H9 (cell line): ENCODE measurements around the gene ANO10. TPM values are rescaled to one million over a fixed set of nuclear protein-coding genes. Genes with fewer than 3 reads are reported as not detected.

Experiments used
- DNase-seq: peaks from one replicate; pipeline ENCODE4 v3.0.0-alpha.2; 2017
- H2AFZ ChIP-seq: one replicate; pipeline ENCODE4 v1.6.1; 2013; ENCODE audit warnings: mild to moderate bottlenecking, low read length, control low read depth, moderate library complexity
- H2AK5ac ChIP-seq: 2 replicates; pipeline ENCODE4 v1.6.1; 2013; ENCODE audit warnings: low read length, control low read depth, mixed read lengths; ENCODE audit not compliant: insufficient read length
- H2BK120ac ChIP-seq: one replicate; pipeline ENCODE4 v1.6.1; 2013; ENCODE audit warnings: low read depth, mild to moderate bottlenecking, low read length, control low read depth, inconsistent platforms; ENCODE audit not compliant: poor library complexity, severe bottlenecking
- H2BK12ac ChIP-seq: 2 replicates; pipeline ENCODE4 v1.6.1; 2013; ENCODE audit warnings: low read length, control low read depth, mixed read lengths, low read depth; ENCODE audit not compliant: insufficient read length
- H2BK15ac ChIP-seq: 2 replicates; pipeline ENCODE4 v1.6.1; 2013; ENCODE audit warnings: low read depth, low read length, control low read depth
- H2BK20ac ChIP-seq: one replicate; pipeline ENCODE4 v1.6.1; 2013; ENCODE audit warnings: low read depth, mild to moderate bottlenecking, low read length, control low read depth, inconsistent platforms; ENCODE audit not compliant: poor library complexity, severe bottlenecking
- H2BK5ac ChIP-seq: 2 replicates; pipeline ENCODE4 v1.6.1; 2013; ENCODE audit warnings: low read length, control low read depth, mixed read lengths; ENCODE audit not compliant: insufficient read length
- H3K14ac ChIP-seq: 2 replicates; pipeline ENCODE4 v1.6.1; 2013; ENCODE audit warnings: low read length, control low read depth; ENCODE audit not compliant: insufficient read depth
- H3K18ac ChIP-seq: 2 replicates; pipeline ENCODE4 v1.6.1; 2013; ENCODE audit warnings: low read depth, mild to moderate bottlenecking, mixed read lengths, low read length, control low read depth; ENCODE audit not compliant: insufficient read length
- H3K23ac ChIP-seq: 2 replicates; pipeline ENCODE4 v1.6.1; 2013; ENCODE audit warnings: low read length, control low read depth, mixed read lengths, low read depth; ENCODE audit not compliant: insufficient read length
- H3K23me2 ChIP-seq: 2 replicates; pipeline ENCODE4 v1.6.1; 2013; ENCODE audit warnings: low read depth, mild to moderate bottlenecking, mixed read lengths, low read length, control low read depth; ENCODE audit not compliant: insufficient read length, poor library complexity, severe bottlenecking
- H3K27ac ChIP-seq: 2 replicates; pipeline ENCODE4 v1.5.1; 2013; ENCODE audit warnings: low read length, control low read depth, mixed read lengths, low read depth; ENCODE audit not compliant: insufficient read length
- H3K27me3 ChIP-seq: 2 replicates; pipeline ENCODE4 v1.6.1; 2013; ENCODE audit warnings: low read length, control low read depth, inconsistent platforms; ENCODE audit not compliant: insufficient read depth
- H3K4ac ChIP-seq: 2 replicates; pipeline ENCODE4 v1.6.1; 2013; ENCODE audit warnings: low read depth, mild to moderate bottlenecking, control low read depth, inconsistent platforms, low read length, moderate library complexity
- H3K4me1 ChIP-seq: 2 replicates; pipeline ENCODE4 v1.6.1; 2013; ENCODE audit warnings: low read length, control low read depth, inconsistent platforms; ENCODE audit not compliant: insufficient read depth
- H3K4me2 ChIP-seq: 2 replicates; pipeline ENCODE4 v1.6.1; 2013; ENCODE audit warnings: low read length, control low read depth, mixed read lengths; ENCODE audit not compliant: insufficient read length, insufficient read depth
- H3K56ac ChIP-seq: 2 replicates; pipeline ENCODE4 v1.6.1; 2013; ENCODE audit warnings: low read depth, mild to moderate bottlenecking, mixed read lengths, low read length, control low read depth; ENCODE audit not compliant: insufficient read length
- H3K79me1 ChIP-seq: 2 replicates; pipeline ENCODE4 v1.6.1; 2013; ENCODE audit warnings: low read depth, mild to moderate bottlenecking, moderate library complexity, low read length, control low read depth, inconsistent platforms; ENCODE audit not compliant: insufficient read depth, poor library complexity, severe bottlenecking
- H3K79me2 ChIP-seq: 2 replicates; pipeline ENCODE4 v1.6.1; 2013; ENCODE audit warnings: low read length, control low read depth, inconsistent platforms; ENCODE audit not compliant: insufficient read depth
- H3K9ac ChIP-seq: 2 replicates; pipeline ENCODE4 v1.6.1; 2013; ENCODE audit warnings: low read length, control low read depth, mixed read lengths; ENCODE audit not compliant: insufficient read length; ENCODE audit errors: extremely low read depth
- H3K9me3 ChIP-seq: one replicate; pipeline ENCODE4 v1.6.1; 2013; ENCODE audit warnings: low read depth, low read length, inconsistent platforms; ENCODE audit not compliant: control insufficient read depth
- H3T11ph ChIP-seq: one replicate; pipeline ENCODE4 v1.6.1; 2013; ENCODE audit warnings: mild to moderate bottlenecking, low read length, control low read depth, inconsistent platforms
- H4K20me1 ChIP-seq: one replicate; pipeline ENCODE4 v1.6.1; 2013; ENCODE audit not compliant: control insufficient read depth, insufficient read length, insufficient read depth
- H4K5ac ChIP-seq: 2 replicates; pipeline ENCODE4 v1.6.1; 2013; ENCODE audit warnings: low read depth, mild to moderate bottlenecking, mixed read lengths, low read length, control low read depth; ENCODE audit not compliant: insufficient read length
- H4K8ac ChIP-seq: replicated peaks from 2 replicates; pipeline ENCODE4 v1.6.1; 2013; ENCODE audit warnings: low read length, control low read depth, mixed read lengths, low read depth; ENCODE audit not compliant: insufficient read length
- H4K91ac ChIP-seq: 2 replicates; pipeline ENCODE4 v1.6.1; 2013; ENCODE audit warnings: low read depth, mild to moderate bottlenecking, moderate library complexity, mixed read lengths, low read length, control low read depth; ENCODE audit not compliant: insufficient read length
- H3K27ac Mint-ChIP-seq, 3 experiments: 2 replicates in 2 of 3; 3 replicates in 1 of 3; pipeline ENCODE4 v1.8.0; 2020 to 2021; ENCODE audit warnings: mixed read lengths in 3 of 3, mild to moderate bottlenecking in 1 of 3, moderate library complexity in 1 of 3
- H3K27me3 Mint-ChIP-seq: 2 replicates; pipeline ENCODE4 v1.8.0; 2021; ENCODE audit warnings: low read depth, mild to moderate bottlenecking, moderate library complexity, mixed read lengths
- H3K36me3 Mint-ChIP-seq, 3 experiments: 2 replicates in 2 of 3; 3 replicates in 1 of 3; pipeline ENCODE4 v1.8.0; 2020 to 2021; ENCODE audit warnings: low read depth in 3 of 3, mixed read lengths in 3 of 3; ENCODE audit not compliant: insufficient read depth in 1 of 3
- H3K4me1 Mint-ChIP-seq, 2 experiments: 2 replicates each; pipeline ENCODE4 v1.8.0; 2020; ENCODE audit warnings: mixed read lengths in 2 of 2
- H3K4me3 Mint-ChIP-seq, 2 experiments: 2 replicates in 1 of 2; 3 replicates in 1 of 2; pipeline ENCODE4 v1.8.0; 2020 to 2021; ENCODE audit warnings: mild to moderate bottlenecking in 2 of 2, mixed read lengths in 2 of 2, moderate library complexity in 1 of 2
- H3K9me3 Mint-ChIP-seq, 2 experiments: 2 replicates in 1 of 2; 3 replicates in 1 of 2; pipeline ENCODE4 v1.8.0; 2020; ENCODE audit warnings: mild to moderate bottlenecking in 2 of 2, mixed read lengths in 2 of 2, moderate library complexity in 1 of 2
- WGBS: extraction: QIAGEN DNeasy Blood & Tissue Kit; methylation state at CpG from one replicate; pipeline ENCODE4 v1.1.7; 2013; ENCODE audit warnings: missing lambda C conversion rate, low lambda C conversion rate, mixed read lengths; ENCODE audit not compliant: insufficient read length; ENCODE audit errors: extremely low coverage; 5-methylcytosine and 5-hydroxymethylcytosine counted together
- total RNA-seq: library from RNA; stranded (reverse); gene quantifications from 2 replicates; pipeline ENCODE4 v1.2.1, GENCODE V29; 2021
- TF ChIP-seq, protein P1 (sequence below): fragments of 200-600 bp; sonication (generic); conservative IDR thresholded peaks from 3 replicates; pipeline ENCODE4 v1.8.0; 2021; ENCODE audit warnings: antibody characterized with exemption, mild to moderate bottlenecking

The ANO10 gene
- total RNA-seq, 1 experiment from 2014 or later: 38.7 TPM

DNA sequence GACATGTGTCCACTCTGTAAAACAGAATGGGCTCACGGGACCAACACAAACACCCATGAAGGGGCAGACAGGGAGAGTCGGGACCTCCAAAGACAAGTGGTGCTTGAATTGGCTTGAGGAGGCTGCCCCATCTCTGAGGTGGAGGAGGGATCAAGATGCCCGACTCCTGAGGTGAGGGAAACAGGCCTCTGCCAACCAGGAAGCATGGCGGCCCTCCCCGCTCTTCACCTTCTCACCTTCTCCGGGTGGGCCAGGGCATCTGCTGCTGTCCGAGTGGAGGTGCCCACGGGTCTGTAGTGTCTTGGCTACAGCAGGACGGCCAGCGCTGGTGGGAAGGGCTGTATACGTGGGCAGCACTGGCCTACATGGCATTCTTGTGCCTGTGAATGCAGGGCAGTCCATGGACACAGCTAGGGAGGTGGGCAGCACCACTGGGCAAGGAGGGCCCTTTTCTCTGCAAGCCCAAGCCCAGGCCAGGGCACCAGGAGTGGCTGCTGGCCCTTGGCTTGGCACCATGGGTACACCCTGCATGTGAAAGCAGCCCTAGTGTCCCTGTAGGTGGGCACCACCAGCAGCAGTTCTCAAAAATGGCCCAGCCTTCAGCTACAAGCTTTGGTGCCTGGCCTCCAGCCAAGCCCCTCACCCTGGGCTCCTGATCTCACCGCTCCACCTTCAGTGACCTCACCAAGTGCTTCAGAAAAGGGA lies 256.1 kb downstream of the ANO10 start:
- H3K27ac Mint-ChIP-seq: no peak overlapping the region

More for the DNA sequence above, 256.1 kb downstream of the ANO10 start:
- no peaks in the 10 kb centered on the region for H3K9me3 ChIP-seq
- no CpG with 5 or more reads among the region's 12 CpGs for WGBS
- no peak for DNase-seq
- H3K9ac ChIP-seq: no peak overlapping the region
- no peak overlapping the region for H4K5ac ChIP-seq
- no peak overlapping the region for H3K4me2 ChIP-seq
- H3T11ph ChIP-seq: no peak overlapping the region
- no peaks in the 10 kb centered on the region for H3K27me3 ChIP-seq
- H3K14ac ChIP-seq: no peak overlapping the region
- no peak overlapping the region for H3K23ac ChIP-seq
- H2AFZ ChIP-seq: no peak overlapping the region
- no peak overlapping the region for H3K18ac ChIP-seq
- peaks cover 3% of the 10 kb centered on the region; the same call in 1 of the 2 replicates for H3K4me1 ChIP-seq
- no peak overlapping the region for H4K91ac ChIP-seq
- H3K4ac ChIP-seq: no peak overlapping the region
- no peaks in the 10 kb centered on the region for H3K23me2 ChIP-seq
- no peak overlapping the region for H2BK120ac ChIP-seq
- H3K56ac ChIP-seq: no peak overlapping the region
- H4K8ac ChIP-seq: no peak overlapping the region
- H2BK15ac ChIP-seq: no peak overlapping the region
- H3K4me1 Mint-ChIP-seq: peaks cover 27 to 28% of the 10 kb centered on the region in 2 experiments
- H3K27ac ChIP-seq: no peak overlapping the region
- H3K27me3 Mint-ChIP-seq: peaks cover 1% of the 10 kb centered on the region; the same call in 1 of the 2 replicates
- H3K79me1 ChIP-seq: no peaks in the 10 kb centered on the region
- no peak overlapping the region for H2BK12ac ChIP-seq
- H2BK20ac ChIP-seq: no peak overlapping the region
- H2AK5ac ChIP-seq: no peak overlapping the region
- H2BK5ac ChIP-seq: no peak overlapping the region
- peaks cover 8 to 29% (median 13%) of the 10 kb centered on the region in 3 experiments for H3K36me3 Mint-ChIP-seq
- H3K4me3 Mint-ChIP-seq: no peak overlapping the region
- TF ChIP-seq, protein P1, sequence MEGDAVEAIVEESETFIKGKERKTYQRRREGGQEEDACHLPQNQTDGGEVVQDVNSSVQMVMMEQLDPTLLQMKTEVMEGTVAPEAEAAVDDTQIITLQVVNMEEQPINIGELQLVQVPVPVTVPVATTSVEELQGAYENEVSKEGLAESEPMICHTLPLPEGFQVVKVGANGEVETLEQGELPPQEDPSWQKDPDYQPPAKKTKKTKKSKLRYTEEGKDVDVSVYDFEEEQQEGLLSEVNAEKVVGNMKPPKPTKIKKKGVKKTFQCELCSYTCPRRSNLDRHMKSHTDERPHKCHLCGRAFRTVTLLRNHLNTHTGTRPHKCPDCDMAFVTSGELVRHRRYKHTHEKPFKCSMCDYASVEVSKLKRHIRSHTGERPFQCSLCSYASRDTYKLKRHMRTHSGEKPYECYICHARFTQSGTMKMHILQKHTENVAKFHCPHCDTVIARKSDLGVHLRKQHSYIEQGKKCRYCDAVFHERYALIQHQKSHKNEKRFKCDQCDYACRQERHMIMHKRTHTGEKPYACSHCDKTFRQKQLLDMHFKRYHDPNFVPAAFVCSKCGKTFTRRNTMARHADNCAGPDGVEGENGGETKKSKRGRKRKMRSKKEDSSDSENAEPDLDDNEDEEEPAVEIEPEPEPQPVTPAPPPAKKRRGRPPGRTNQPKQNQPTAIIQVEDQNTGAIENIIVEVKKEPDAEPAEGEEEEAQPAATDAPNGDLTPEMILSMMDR: no peak
- no peaks in the 10 kb centered on the region for H4K20me1 ChIP-seq
- no peaks in the 10 kb centered on the region for H3K79me2 ChIP-seq
- H3K9me3 Mint-ChIP-seq: no peaks in the 10 kb centered on the region
